Stomach (tissue), 4 donors: ENCODE measurements around the gene HIGD1C.

Experiments
- EP300 ChIP-seq: sonication (generic); formaldehyde crosslinking; IDR thresholded peaks from one replicate; pipeline ENCODE4 v1.6.1; 2017; ENCODE audit warnings: antibody characterized with exemption
- POLR2A ChIP-seq, 4 donors: fragments of 450-650 bp; IDR thresholded peaks; one replicate each; pipeline ENCODE4 v1.6.1; 2016; ENCODE audit warnings: antibody characterized with exemption in 4 of 4, control low read depth in 2 of 4, mild to moderate bottlenecking in 1 of 4, moderate library complexity in 1 of 4
- POLR2AphosphoS5 ChIP-seq, 3 donors: sonication (generic); formaldehyde crosslinking; IDR thresholded peaks; one replicate each; pipeline ENCODE4 v1.6.1; 2016; ENCODE audit warnings: antibody characterized with exemption in 3 of 3
- TF ChIP-seq, protein P1 (sequence below), 7 experiments: fragments of 450-650 bp in 4 of 7; fragments of 200-600 bp in 3 of 7; sonication (generic) in 3 of 7; IDR thresholded peaks; one replicate each; pipeline ENCODE4 v1.5.1; 2016 to 2019; ENCODE audit warnings: antibody characterized with exemption in 7 of 7, control low read depth in 2 of 7, mild to moderate bottlenecking in 1 of 7

DNA sequence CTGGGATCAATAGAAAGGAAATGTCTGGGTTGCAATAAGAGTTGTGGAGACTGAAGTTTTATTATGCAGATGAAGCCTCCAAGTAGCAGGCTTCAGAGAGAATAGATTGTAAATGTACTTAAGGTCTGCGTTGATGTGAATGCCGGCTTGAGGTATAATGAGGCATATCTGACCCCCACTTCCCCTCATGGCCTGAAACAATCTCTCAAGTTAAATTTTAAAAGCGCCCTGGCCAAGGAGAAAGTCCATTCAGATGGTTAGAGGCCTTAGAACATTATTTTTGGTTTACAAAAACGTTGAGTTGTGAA lies 28.3 kb upstream of the HIGD1C start:
- no peak for TF ChIP-seq POLR2A (IDR thresholded peaks at IDR 0.05)
- TF ChIP-seq, protein P1, sequence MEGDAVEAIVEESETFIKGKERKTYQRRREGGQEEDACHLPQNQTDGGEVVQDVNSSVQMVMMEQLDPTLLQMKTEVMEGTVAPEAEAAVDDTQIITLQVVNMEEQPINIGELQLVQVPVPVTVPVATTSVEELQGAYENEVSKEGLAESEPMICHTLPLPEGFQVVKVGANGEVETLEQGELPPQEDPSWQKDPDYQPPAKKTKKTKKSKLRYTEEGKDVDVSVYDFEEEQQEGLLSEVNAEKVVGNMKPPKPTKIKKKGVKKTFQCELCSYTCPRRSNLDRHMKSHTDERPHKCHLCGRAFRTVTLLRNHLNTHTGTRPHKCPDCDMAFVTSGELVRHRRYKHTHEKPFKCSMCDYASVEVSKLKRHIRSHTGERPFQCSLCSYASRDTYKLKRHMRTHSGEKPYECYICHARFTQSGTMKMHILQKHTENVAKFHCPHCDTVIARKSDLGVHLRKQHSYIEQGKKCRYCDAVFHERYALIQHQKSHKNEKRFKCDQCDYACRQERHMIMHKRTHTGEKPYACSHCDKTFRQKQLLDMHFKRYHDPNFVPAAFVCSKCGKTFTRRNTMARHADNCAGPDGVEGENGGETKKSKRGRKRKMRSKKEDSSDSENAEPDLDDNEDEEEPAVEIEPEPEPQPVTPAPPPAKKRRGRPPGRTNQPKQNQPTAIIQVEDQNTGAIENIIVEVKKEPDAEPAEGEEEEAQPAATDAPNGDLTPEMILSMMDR (IDR thresholded peaks at IDR 0.05) = no peak
- TF ChIP-seq POLR2AphosphoS5 (IDR thresholded peaks at IDR 0.05) = no peak
- no peak for TF ChIP-seq EP300
